Measurements from ENCODE around the gene ULK2.

DNA sequence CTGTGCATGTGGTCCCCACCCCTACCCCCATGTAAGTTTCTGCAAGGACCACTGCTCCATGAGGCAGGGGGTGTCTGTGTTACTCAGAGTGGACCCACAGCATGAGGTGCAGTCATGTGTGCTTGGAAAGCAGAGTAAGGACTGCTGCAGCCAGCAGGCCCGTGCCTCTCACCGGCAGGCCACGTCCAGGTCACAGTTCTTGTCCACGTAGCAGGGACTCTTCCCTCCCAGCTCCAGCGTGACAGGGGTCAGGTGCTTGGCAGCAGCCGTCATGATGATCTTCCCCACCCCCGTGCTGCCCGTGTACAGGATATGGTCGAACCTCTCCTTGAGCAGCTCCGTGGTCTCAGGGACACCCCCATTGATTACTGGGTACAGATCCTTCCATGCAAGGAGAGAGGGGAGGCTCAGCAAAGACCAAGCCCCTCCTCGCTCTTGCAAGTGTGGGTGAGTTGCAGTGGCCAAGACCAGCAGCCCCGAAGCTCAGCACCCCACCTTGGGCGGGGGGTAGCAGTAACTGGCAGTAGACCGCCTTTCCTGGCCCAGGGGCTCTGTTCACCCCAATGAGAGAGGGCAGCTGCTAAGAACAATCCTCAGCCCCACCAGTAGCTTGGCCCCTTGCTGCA is 125.8 kb downstream of the ULK2 start:
- TF ChIP-seq, protein P1, sequence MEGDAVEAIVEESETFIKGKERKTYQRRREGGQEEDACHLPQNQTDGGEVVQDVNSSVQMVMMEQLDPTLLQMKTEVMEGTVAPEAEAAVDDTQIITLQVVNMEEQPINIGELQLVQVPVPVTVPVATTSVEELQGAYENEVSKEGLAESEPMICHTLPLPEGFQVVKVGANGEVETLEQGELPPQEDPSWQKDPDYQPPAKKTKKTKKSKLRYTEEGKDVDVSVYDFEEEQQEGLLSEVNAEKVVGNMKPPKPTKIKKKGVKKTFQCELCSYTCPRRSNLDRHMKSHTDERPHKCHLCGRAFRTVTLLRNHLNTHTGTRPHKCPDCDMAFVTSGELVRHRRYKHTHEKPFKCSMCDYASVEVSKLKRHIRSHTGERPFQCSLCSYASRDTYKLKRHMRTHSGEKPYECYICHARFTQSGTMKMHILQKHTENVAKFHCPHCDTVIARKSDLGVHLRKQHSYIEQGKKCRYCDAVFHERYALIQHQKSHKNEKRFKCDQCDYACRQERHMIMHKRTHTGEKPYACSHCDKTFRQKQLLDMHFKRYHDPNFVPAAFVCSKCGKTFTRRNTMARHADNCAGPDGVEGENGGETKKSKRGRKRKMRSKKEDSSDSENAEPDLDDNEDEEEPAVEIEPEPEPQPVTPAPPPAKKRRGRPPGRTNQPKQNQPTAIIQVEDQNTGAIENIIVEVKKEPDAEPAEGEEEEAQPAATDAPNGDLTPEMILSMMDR (IDR thresholded peaks at IDR 0.05; ENCODE audit: low read depth, low read length, poor library complexity, severe bottlenecking) = no peak
- no peak for TF ChIP-seq EZH2phosphoT487 (IDR thresholded peaks at IDR 0.05; ENCODE audit: borderline replicate concordance, low read length)
